Measurements from ENCODE around the gene C17orf114.
"Not testable (repeated sequence)": the region's sequence is repeated elsewhere in the genome, so short reads cannot be mapped to it uniquely, and the experiment has no call there.

The C17orf114 gene

GRCh38 chr17:4802228-4802627 is at the start of gene C17orf114:
Gene C17orf114, minus strand, starts transcription at chr17:4802328.
- DNase-seq (ENCODE audit: low read depth in 2 of 2), result no peak

- no peak for DNase-seq (ENCODE audit: low read depth in 2 of 2)
These were observed 49.0 kb upstream of the C17orf114 start for GRCh38 chr17:4851084-4851483.

- DNase-seq (ENCODE audit: low read depth in 2 of 2), result no peak
These were observed 48.1 kb upstream of the C17orf114 start for GRCh38 chr17:4850246-4850645.

GRCh38 chr17:4849011-4849536 is 46.9 kb upstream of the C17orf114 start:
- DNase-seq (ENCODE audit: low read depth in 2 of 2), result no peak

GRCh38 chr17:4846635-4847390 is 44.7 kb upstream of the C17orf114 start:
- no peak for DNase-seq (ENCODE audit: low read depth in 2 of 2)

- no peak for DNase-seq (ENCODE audit: low read depth in 2 of 2)
These were observed 43.0 kb upstream of the C17orf114 start for GRCh38 chr17:4845118-4845517.

GRCh38 chr17:4843321-4844000 is 41.3 kb upstream of the C17orf114 start:
- DNase-seq (ENCODE audit: low read depth in 2 of 2), result no peak

GRCh38 chr17:4842376-4842775 is 40.2 kb upstream of the C17orf114 start:
- DNase-seq (ENCODE audit: low read depth in 2 of 2), result no peak

- DNase-seq (ENCODE audit: low read depth in 2 of 2), result no peak
These were observed 38.7 kb upstream of the C17orf114 start for GRCh38 chr17:4840893-4841242.

- DNase-seq (ENCODE audit: low read depth in 2 of 2), result no peak
These were observed 38.1 kb upstream of the C17orf114 start for GRCh38 chr17:4839965-4840892.

GRCh38 chr17:4839221-4839620 is 37.1 kb upstream of the C17orf114 start:
- DNase-seq (ENCODE audit: low read depth in 2 of 2), result no peak

GRCh38 chr17:4838309-4838785 is 36.2 kb upstream of the C17orf114 start:
- DNase-seq (ENCODE audit: low read depth in 2 of 2), result no peak

- no peak for DNase-seq (ENCODE audit: low read depth in 2 of 2)
These were observed 35.6 kb upstream of the C17orf114 start for GRCh38 chr17:4837471-4838308.

GRCh38 chr17:4836221-4836620 is 34.1 kb upstream of the C17orf114 start:
- no peak for DNase-seq (ENCODE audit: low read depth in 2 of 2)

GRCh38 chr17:4834681-4835020 is 32.5 kb upstream of the C17orf114 start:
- DNase-seq (ENCODE audit: low read depth in 2 of 2), result no peak

- DNase-seq (ENCODE audit: low read depth in 2 of 2), result no peak
These were observed 32.0 kb upstream of the C17orf114 start for GRCh38 chr17:4833941-4834680.

- DNase-seq (ENCODE audit: low read depth in 2 of 2), result peak; percentile 69 to 78
These were observed 31.2 kb upstream of the C17orf114 start, which contains the start of gene MINK1 for GRCh38 chr17:4833178-4833940. Gene MINK1, plus strand, starts transcription at chr17:4833340. Its CDS starts 244 bp downstream, at chr17:4833584.

- DNase-seq (ENCODE audit: low read depth in 2 of 2), result not testable (repeated sequence)
These were observed 30.7 kb upstream of the C17orf114 start for GRCh38 chr17:4832829-4833177.

GRCh38 chr17:4827399-4827798 is 25.3 kb upstream of the C17orf114 start:
- no peak for DNase-seq (ENCODE audit: low read depth in 2 of 2)

All from stimulated activated CD8-positive, alpha-beta memory T cell treated with anti-CD3 and anti-CD28 coated beads, Interleukin-7, amount 100 ng/mL, for 1 hour (primary cell).